Astrocyte (in vitro differentiated cells and primary cell): ENCODE data around the gene CCDC102B.

Experiments used
- CTCF ChIP-seq: IDR thresholded peaks from 2 replicates; pipeline ENCODE4 v1.5.1; 2011; ENCODE audit warnings: low read depth, mild to moderate bottlenecking, inconsistent platforms, low read length, moderate library complexity; ENCODE audit not compliant: insufficient read depth
- EZH2 ChIP-seq: IDR thresholded peaks from 2 replicates; pipeline ENCODE4 v1.6.1; 2012; ENCODE audit warnings: mild to moderate bottlenecking, low read length, inconsistent platforms; ENCODE audit not compliant: insufficient read depth

DNA sequence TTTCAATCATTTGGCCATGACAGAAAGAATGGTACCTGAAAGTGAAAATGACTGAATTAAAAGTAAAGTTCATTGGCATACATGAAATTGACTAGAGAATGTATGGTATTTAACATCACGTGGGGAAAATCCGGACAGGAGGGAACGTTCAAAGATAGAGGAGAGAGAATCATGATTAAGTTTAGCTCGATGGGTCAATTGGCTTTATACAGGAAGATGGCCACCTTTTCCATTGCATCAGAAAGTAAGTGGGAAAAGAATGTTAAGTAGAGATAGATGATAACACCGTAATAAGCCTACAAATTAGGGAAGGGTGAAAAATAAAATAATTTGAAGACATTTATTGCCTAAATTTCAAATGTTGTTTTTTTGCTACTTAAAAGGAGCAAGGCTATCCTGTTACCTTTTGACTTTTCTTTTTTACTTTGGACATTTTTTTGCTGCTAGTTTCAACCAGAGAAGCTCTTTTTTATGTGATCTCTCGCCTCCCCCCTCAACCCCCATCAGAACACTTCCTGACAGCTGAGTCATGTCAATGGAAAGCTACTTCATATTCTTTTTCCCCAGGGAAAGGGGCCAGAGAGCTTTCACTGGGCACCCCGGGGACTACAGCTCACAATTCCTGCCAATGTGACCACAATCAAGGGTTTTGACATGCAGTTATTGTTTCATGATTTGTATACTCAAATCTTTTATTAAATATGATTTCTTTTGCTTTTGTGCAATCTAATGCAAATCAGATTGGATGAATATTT, 767 bp upstream of the CCDC102B start:
- TF ChIP-seq EZH2 (no peak), CTCF (no peak)
